HCT116 (cell line): ENCODE results near the gene PCBP1. TPM values are rescaled to one million over a fixed set of nuclear protein-coding genes. Genes with fewer than 3 reads are reported as not detected.

Experiments
- ATAC-seq: fragments of 200-7000 bp; cut with Tn5 transposase; 2 replicates; pipeline ENCODE4 v1.9.1; 2020; ENCODE audit warnings: mild to moderate bottlenecking, moderate library complexity
- BruUV-seq: library from RNA; stranded (reverse); fragments of 400-500 nt; replicated peaks from 2 replicates; lab custom pipeline; 2021; lab: Mats Ljungman, UMichigan
- CTCF ChIA-PET: fragments of 300-600 bp; sonication (Branson Sonifier 250); formaldehyde crosslinking; loops from one replicate; lab custom pipeline; 2021; ENCODE audit warnings: antibody characterized with exemption; lab: Charles Lee
- POLR2A ChIA-PET: fragments of 300-600, 350-600 bp; sonication (Branson Sonifier 250); formaldehyde crosslinking; loops from one replicate; lab custom pipeline; 2021; ENCODE audit warnings: antibody characterized with exemption; lab: Charles Lee
- RAD21 ChIA-PET, 2 experiments: fragments of 300-600 bp; sonication (Branson Sonifier 250); formaldehyde crosslinking; loops; one replicate each; lab custom pipeline; 2023; ENCODE audit warnings: low total read pairs in 2 of 2; ENCODE audit not compliant: uncharacterized antibody in 2 of 2, unreplicated experiment in 2 of 2, low non-redundant PET in 1 of 2; lab: Charles Lee
- DNase-seq: peaks from one replicate; pipeline ENCODE4 v3.0.0-alpha.2; 2010; ENCODE audit warnings: low read depth, low spot score
- H2AFZ ChIP-seq: fragments of 200-600 bp; shearing (Covaris generic), sonication (generic); 2 replicates; pipeline ENCODE4 v1.6.1; 2017; ENCODE audit warnings: low read depth, mixed run types, mixed read lengths, antibody characterized with exemption, low read length; ENCODE audit not compliant: poor library complexity, severe bottlenecking
- H3K27ac ChIP-seq: 2 replicates; pipeline ENCODE4 v1.5.1; 2012; ENCODE audit warnings: low read depth, low read length
- H3K27me3 ChIP-seq: fragments of 200-600 bp; sonication (generic); 2 replicates; pipeline ENCODE4 v1.6.1; 2016; ENCODE audit warnings: mixed run types, low read length, mixed read lengths; ENCODE audit not compliant: insufficient read depth
- H3K36me3 ChIP-seq, 2 experiments: fragments of 200-500 bp in 1 of 2; fragments of 200-600 bp in 1 of 2; sonication (Bioruptor generic) in 1 of 2; sonication (generic) in 1 of 2; 2 replicates each; pipeline versions ENCODE4 v1.5.1 to v1.6.1; 2014 to 2016; ENCODE audit warnings: low read length in 2 of 2, inconsistent platforms in 1 of 2, mixed read lengths in 1 of 2, mixed run types in 1 of 2; ENCODE audit not compliant: insufficient read depth in 2 of 2, control insufficient read depth in 1 of 2
- H3K4me1 ChIP-seq, 2 experiments: fragments of 200-600 bp in 1 of 2; sonication (generic) in 1 of 2; 2 replicates each; pipeline versions ENCODE4 v1.5.1 to v1.6.1; 2012 to 2017; ENCODE audit warnings: low read length in 2 of 2, inconsistent platforms in 1 of 2, mild to moderate bottlenecking in 1 of 2, mixed read lengths in 1 of 2, mixed run types in 1 of 2, moderate library complexity in 1 of 2; ENCODE audit not compliant: insufficient read depth in 2 of 2, control insufficient read depth in 1 of 2
- H3K4me2 ChIP-seq: fragments of 200-600 bp; sonication (generic); 2 replicates; pipeline ENCODE4 v1.6.1; 2017; ENCODE audit warnings: mixed run types, low read length, mixed read lengths
- H3K4me3 ChIP-seq, 2 experiments: fragments of 200-600 bp in 1 of 2; sonication (generic) in 1 of 2; replicated peaks in 1 of 2; 2 replicates each; pipeline ENCODE4 v1.5.1; 2011 to 2016; ENCODE audit warnings: low read length in 2 of 2, control low read depth in 1 of 2, low read depth in 1 of 2, mild to moderate bottlenecking in 1 of 2, mixed read lengths in 1 of 2, mixed run types in 1 of 2
- H3K79me2 ChIP-seq: fragments of 200-600 bp; sonication (generic); 2 replicates; pipeline ENCODE4 v1.6.1; 2017; ENCODE audit warnings: mild to moderate bottlenecking, mixed run types, low read length, moderate library complexity, mixed read lengths; ENCODE audit not compliant: insufficient read depth
- H3K9ac ChIP-seq: fragments of 200-600 bp; sonication (generic); 2 replicates; pipeline ENCODE4 v1.6.1; 2016; ENCODE audit warnings: low read length, mixed read lengths
- H3K9me2 ChIP-seq: fragments of 200-600 bp; sonication (generic), shearing (Covaris generic); 2 replicates; pipeline ENCODE4 v1.6.1; 2017; ENCODE audit warnings: mixed run types, mild to moderate bottlenecking, moderate library complexity; ENCODE audit not compliant: insufficient read depth
- H3K9me3 ChIP-seq, 2 experiments: fragments of 200-500 bp in 1 of 2; fragments of 200-600 bp in 1 of 2; sonication (Bioruptor generic) in 1 of 2; sonication (generic) in 1 of 2; 2 replicates each; pipeline ENCODE4 v1.6.1; 2014 to 2017; ENCODE audit warnings: low read length in 2 of 2, mixed read lengths in 2 of 2, inconsistent platforms in 1 of 2, low read depth in 1 of 2, mild to moderate bottlenecking in 1 of 2, mixed run types in 1 of 2, moderate library complexity in 1 of 2; ENCODE audit not compliant: control insufficient read depth in 1 of 2, insufficient read depth in 1 of 2
- H4K20me1 ChIP-seq: fragments of 200-600 bp; sonication (generic), shearing (Covaris generic); 2 replicates; pipeline ENCODE4 v1.6.1; 2017; ENCODE audit warnings: mixed run types, mild to moderate bottlenecking, moderate library complexity; ENCODE audit not compliant: insufficient read depth
- ATF3 ChIP-seq: IDR thresholded peaks from 2 replicates; pipeline ENCODE4 v1.6.1; 2012
- CBX3 ChIP-seq: IDR thresholded peaks from 2 replicates; pipeline ENCODE4 v1.6.1; 2012; ENCODE audit warnings: low read depth
- CTCF ChIP-seq, 3 experiments: fragments of 200-600 bp in 1 of 3; sonication (generic) in 1 of 3; IDR thresholded peaks in 2 of 3; conservative IDR thresholded peaks in 1 of 3; 2 replicates each; pipeline ENCODE4 v1.5.1; 2012 to 2017; ENCODE audit warnings: low read depth in 2 of 3, low read length in 2 of 3, antibody characterized with exemption in 1 of 3, borderline replicate concordance in 1 of 3, control low read depth in 1 of 3, mild to moderate bottlenecking in 1 of 3, mixed read lengths in 1 of 3, mixed run types in 1 of 3, moderate library complexity in 1 of 3; ENCODE audit not compliant: insufficient read depth in 1 of 3
- ELF1 ChIP-seq: IDR thresholded peaks from 2 replicates; pipeline ENCODE4 v1.6.1; 2012; ENCODE audit warnings: low read depth, borderline replicate concordance
- EZH2 ChIP-seq: fragments of 200-600 bp; sonication (generic); IDR thresholded peaks from 2 replicates; pipeline ENCODE4 v1.6.1; 2017; ENCODE audit warnings: antibody characterized with exemption, mixed run types
- EZH2phosphoT487 ChIP-seq: fragments of 200-600 bp; IDR thresholded peaks from 2 replicates; pipeline ENCODE4 v1.6.1; 2018; ENCODE audit warnings: antibody characterized with exemption, borderline replicate concordance
- JUND ChIP-seq: IDR thresholded peaks from 2 replicates; pipeline ENCODE4 v1.6.1; 2012
- MAX ChIP-seq: IDR thresholded peaks from 2 replicates; pipeline ENCODE4 v1.6.1; 2012
- POLR2A ChIP-seq: IDR thresholded peaks from 2 replicates; pipeline ENCODE4 v1.7.0; 2011; ENCODE audit warnings: borderline replicate concordance; ENCODE audit not compliant: insufficient read depth, insufficient read length; ENCODE audit errors: extremely low read depth
- SIN3A ChIP-seq: IDR thresholded peaks from 2 replicates; pipeline ENCODE4 v1.6.1; 2012; ENCODE audit warnings: low read depth
- SP1 ChIP-seq: IDR thresholded peaks from 2 replicates; pipeline ENCODE4 v1.6.1; 2012; ENCODE audit warnings: low read depth
- SRF ChIP-seq: IDR thresholded peaks from 2 replicates; pipeline ENCODE4 v1.6.1; 2012; ENCODE audit warnings: low read depth
- TCF7L2 ChIP-seq: IDR thresholded peaks from 2 replicates; pipeline ENCODE4 v1.7.0; 2011; ENCODE audit warnings: borderline replicate concordance, inconsistent platforms; ENCODE audit not compliant: insufficient read depth, insufficient read length; ENCODE audit errors: extremely low read depth
- YY1 ChIP-seq: IDR thresholded peaks from 2 replicates; pipeline ENCODE4 v1.6.1; 2011; ENCODE audit warnings: low read length, low read depth, moderate library complexity, mild to moderate bottlenecking; ENCODE audit not compliant: insufficient replicate concordance; ENCODE audit errors: extremely low read depth
- ZBTB33 ChIP-seq: IDR thresholded peaks from 2 replicates; pipeline ENCODE4 v1.6.1; 2011; ENCODE audit warnings: mild to moderate bottlenecking, low read length, moderate library complexity; ENCODE audit not compliant: insufficient replicate concordance; ENCODE audit errors: extremely low read depth
- ZFX ChIP-seq: fragments of 450-650 bp; IDR thresholded peaks from 2 replicates; pipeline ENCODE4 v1.6.1; 2017
- ZNF274 ChIP-seq: fragments of 200-500 bp; sonication (Bioruptor generic); IDR thresholded peaks from 2 replicates; pipeline ENCODE4 v1.6.1; 2014; ENCODE audit warnings: mild to moderate bottlenecking, low read depth, low read length, inconsistent platforms
- intact Hi-C: fragments of 100-400 bp; cut with micrococcal nuclease; formaldehyde crosslinking; loops from 2 replicates; pipeline ENCODE4 v1.10.0; 2022
- total RNA-seq: library from RNA; stranded (reverse); gene quantifications from one replicate; pipeline ENCODE4 v1.2.1, GENCODE V29; 2021; ENCODE audit not compliant: unreplicated experiment

PCBP1 gene
- total RNA-seq, 1 experiment from 2014 or later, result 256 TPM

- TF ChIP-seq EZH2phosphoT487 (no peak), CBX3 (no peak)
- TF ChIP-seq, all 23 proteins: peak for 0
Measured at GRCh38 chr2:70103531-70104061, 16.3 kb downstream of the PCBP1 start (continued).

GRCh38 chr2:70104231-70105111, 17.2 kb downstream of the PCBP1 start:
- POLR2A ChIA-PET, result interaction anchor here (1.3 to 1.8 kb wide), 3 partner anchors 19 to 32 kb away, joined by 5 to 11 read pairs (median 7); no protein-coding TSS in a partner anchor
- TF ChIP-seq ZNF274 (no peak), ZBTB33 (no peak), ZFX (peak; percentile 51; the same call in 1 of the 2 replicates), JUND (no peak), MAX (0 out of 2 replicates have a peak, but pooled peaks have one; percentile 32), ELF1 (no peak; the same call in 1 of the 2 replicates), SP1 (peak; percentile 57), YY1 (peak; percentile 50), ATF3 (no peak), EZH2 (no peak), EZH2phosphoT487 (no peak), SIN3A (no peak), CTCF (IDR thresholded peaks at IDR 0.05 in 2 of 3, conservative IDR thresholded peaks at IDR 0.05 in 1 of 3; ENCODE audit: borderline replicate concordance in 1 of 3, insufficient read depth in 1 of 3, low read depth in 2 of 3, low read length in 2 of 3) (no peak), SRF (peak; percentile 82), POLR2A (no peak), TCF7L2 (no peak)

More at GRCh38 chr2:70104231-70105111, 17.2 kb downstream of the PCBP1 start:
- H3K27me3 ChIP-seq, result no peaks in the 10 kb centered on the region
- intact Hi-C loops, result no loop called here
- DNase-seq (no peak), ATAC-seq (no peak)
- no peaks in the 10 kb centered on the region for H3K79me2 ChIP-seq
- H3K4me1 ChIP-seq, result peaks cover 39 to 58% of the 10 kb centered on the region in 2 experiments
- peak overlapping the region; percentile 35 for H3K9ac ChIP-seq
- peak overlapping the region; percentile 97 for H2AFZ ChIP-seq
- ChIA-PET RAD21 (no interaction called here), CTCF (interaction anchor here (1.0 kb wide), 1 partner anchor 16 kb away, joined by 3 read pairs; no protein-coding TSS in a partner anchor)
- peak overlapping the region; percentile 61 for H3K4me2 ChIP-seq
- no peaks in the 10 kb centered on the region for H3K36me3 ChIP-seq
- H4K20me1 ChIP-seq, result no peaks in the 10 kb centered on the region
- H3K27ac ChIP-seq, result peak overlapping the region; percentile 61
- no peaks in the 10 kb centered on the region for H3K9me2 ChIP-seq
- H3K9me3 ChIP-seq, result no peaks in the 10 kb centered on the region
- no TSS peak for BruUV-seq
- peak overlapping the region in 1 of 2 experiments; percentile 8; a peak in 1 of 4 replicates for H3K4me3 ChIP-seq
